HepG2 (cell line): ENCODE data around the gene SKA2. TPM values are rescaled to one million over a fixed set of nuclear protein-coding genes. Genes with fewer than 3 reads are reported as not detected.
A peak's percentile ranks its signal among the peaks of the same experiment; 100 is the strongest.

Experiments used
- ATF1 ChIP-seq: IDR thresholded peaks from 2 replicates; pipeline ENCODE4 v1.6.1; 2016; ENCODE audit warnings: mild to moderate bottlenecking, control low read depth
- DR1 ChIP-seq: sonication (generic); formaldehyde crosslinking; IDR thresholded peaks from 2 replicates; pipeline ENCODE4 v1.8.0; 2021; ENCODE audit warnings: mild to moderate bottlenecking, missing genetic modification reagents, inconsistent platforms
- ELF3 ChIP-seq: IDR thresholded peaks from 2 replicates; pipeline ENCODE4 v1.6.1; 2016; ENCODE audit warnings: missing genetic modification reagents, missing compliant biosample characterization
- KLF13 ChIP-seq: sonication (generic); formaldehyde crosslinking; IDR thresholded peaks from 2 replicates; pipeline ENCODE4 v1.4.0; 2020; ENCODE audit warnings: mild to moderate bottlenecking, missing genetic modification reagents
- KMT2B ChIP-seq: IDR thresholded peaks from 2 replicates; pipeline ENCODE4 v1.6.1; 2016; ENCODE audit warnings: missing genetic modification reagents, missing compliant biosample characterization
- MATR3 ChIP-seq: sonication (generic); formaldehyde crosslinking; IDR thresholded peaks from 2 replicates; pipeline ENCODE4 v1.4.0; 2020; ENCODE audit warnings: missing genetic modification reagents
- MEF2D ChIP-seq: sonication (generic); formaldehyde crosslinking; IDR thresholded peaks from 2 replicates; pipeline ENCODE4 v1.5.1; 2020; ENCODE audit warnings: mild to moderate bottlenecking, missing genetic modification reagents
- MTF1 ChIP-seq: sonication (generic); formaldehyde crosslinking; IDR thresholded peaks from 2 replicates; pipeline ENCODE4 v1.5.0; 2020; ENCODE audit warnings: missing genetic modification reagents
- PITX1 ChIP-seq: sonication (generic); formaldehyde crosslinking; IDR thresholded peaks from 2 replicates; pipeline ENCODE4 v1.5.1; 2020; ENCODE audit warnings: mild to moderate bottlenecking, missing genetic modification reagents
- POLR2A ChIP-seq, 2 experiments: IDR thresholded peaks; 2 replicates each; pipeline ENCODE4 v1.6.1; 2011; ENCODE audit warnings: low read depth in 2 of 2, low read length in 2 of 2, mild to moderate bottlenecking in 1 of 2, moderate library complexity in 1 of 2; ENCODE audit not compliant: insufficient read depth in 1 of 2
- POLR2AphosphoS5 ChIP-seq: IDR thresholded peaks from 2 replicates; pipeline ENCODE4 v1.6.1; 2012; ENCODE audit warnings: low read depth, low read length
- RBM22 ChIP-seq: fragments of 200-400 bp; formaldehyde crosslinking; optimal IDR thresholded peaks from 2 replicates; pipeline ENCODE3; 2017; ENCODE audit warnings: mild to moderate bottlenecking, low read length, moderate library complexity
- SALL1 ChIP-seq: sonication (generic); formaldehyde crosslinking; IDR thresholded peaks from 2 replicates; pipeline ENCODE4 v1.8.0; 2022; ENCODE audit warnings: mild to moderate bottlenecking, missing genetic modification reagents
- SOX13 ChIP-seq, 3 experiments: fragments of 450-650 bp in 1 of 3; sonication (generic) in 1 of 3; formaldehyde crosslinking in 1 of 3; IDR thresholded peaks in 2 of 3; conservative IDR thresholded peaks in 1 of 3; 2 replicates each; pipeline versions ENCODE4 v1.5.0 to v1.6.1; 2016 to 2020; ENCODE audit warnings: antibody characterized with exemption in 1 of 3, mild to moderate bottlenecking in 1 of 3, missing compliant biosample characterization in 1 of 3, missing genetic modification reagents in 1 of 3, moderate library complexity in 1 of 3
- SRY ChIP-seq: sonication (generic); formaldehyde crosslinking; IDR thresholded peaks from 2 replicates; pipeline ENCODE4 v1.8.0; 2022; ENCODE audit warnings: mild to moderate bottlenecking, missing genetic modification reagents
- UBTF ChIP-seq: sonication (generic); formaldehyde crosslinking; IDR thresholded peaks from 2 replicates; pipeline ENCODE4 v1.4.0; 2020; ENCODE audit warnings: mild to moderate bottlenecking, missing genetic modification reagents
- XRCC5 ChIP-seq: fragments of 200-400 bp; formaldehyde crosslinking; optimal IDR thresholded peaks from 2 replicates; pipeline ENCODE3; 2017; ENCODE audit warnings: mild to moderate bottlenecking, low read length
- YEATS2 ChIP-seq: sonication (generic); formaldehyde crosslinking; IDR thresholded peaks from 2 replicates; pipeline ENCODE4 v1.4.0; 2020; ENCODE audit warnings: missing genetic modification reagents, borderline replicate concordance
- ZNF230 ChIP-seq: sonication (generic); formaldehyde crosslinking; IDR thresholded peaks from 2 replicates; pipeline ENCODE4 v1.4.0; 2020; ENCODE audit warnings: mild to moderate bottlenecking, missing genetic modification reagents
- ZNF329 ChIP-seq: sonication (generic); formaldehyde crosslinking; IDR thresholded peaks from 2 replicates; pipeline ENCODE4 v1.9.0; 2021; ENCODE audit warnings: low read depth, mild to moderate bottlenecking, missing genetic modification reagents
- ZNF343 ChIP-seq: sonication (generic); formaldehyde crosslinking; IDR thresholded peaks from 2 replicates; pipeline ENCODE4 v1.4.0; 2020; ENCODE audit warnings: mild to moderate bottlenecking, missing genetic modification reagents
- ZNF460 ChIP-seq: sonication (generic); formaldehyde crosslinking; IDR thresholded peaks from 2 replicates; pipeline ENCODE4 v1.5.1; 2020; ENCODE audit warnings: missing genetic modification reagents, mild to moderate bottlenecking, borderline replicate concordance
- ZNF589 ChIP-seq: sonication (generic); formaldehyde crosslinking; conservative IDR thresholded peaks from 2 replicates; pipeline ENCODE4 v1.8.0; 2022; ENCODE audit warnings: mild to moderate bottlenecking, moderate library complexity, missing genetic modification reagents
- ZNF639 ChIP-seq: conservative IDR thresholded peaks from 2 replicates; pipeline ENCODE4 v1.6.1; 2018; ENCODE audit warnings: missing genetic modification reagents
- polyA plus RNA-seq, 8 experiments: library from polyadenylated mRNA; depleted of rRNA in 3 of 8; stranded (reverse) in 7 of 8; unstranded in 1 of 8; fragments of >200 nt; fragmentation: Illumina TruSeq in 4 of 8; extraction: Trizol in 4 of 8; gene quantifications; 2 replicates each; pipeline versions ENCODE4 v1.2.1 to v1.2.3, GENCODE V29; 2011 to 2016; ENCODE audit warnings: low read depth in 4 of 8, missing spikeins in 1 of 8, mixed read lengths in 1 of 8; ENCODE audit not compliant: insufficient read depth in 1 of 8
- total RNA-seq, 5 experiments: library from RNA; depleted of rRNA; stranded (reverse); fragments of >200 nt; fragmentation: Illumina TruSeq; extraction: Trizol; gene quantifications; 2 replicates each; pipeline ENCODE4 v1.2.3, GENCODE V29; 2016; ENCODE audit warnings: low read depth in 1 of 5
- TF ChIP-seq, protein P1 (sequence below), 2 experiments: fragments of 450-650 bp in 1 of 2; sonication (generic) in 1 of 2; formaldehyde crosslinking; IDR thresholded peaks; 2 replicates each; pipeline versions ENCODE4 v1.5.0 to v1.8.0; 2020 to 2022; ENCODE audit warnings: mild to moderate bottlenecking in 1 of 2, missing genetic modification reagents in 1 of 2

SKA2 gene
- total and polyA plus RNA-seq, 2 of the 13 experiments (the other 11 are each of a cell fraction or from before 2014, with no cell fraction given): 18.6 to 91.8 TPM

DNA sequence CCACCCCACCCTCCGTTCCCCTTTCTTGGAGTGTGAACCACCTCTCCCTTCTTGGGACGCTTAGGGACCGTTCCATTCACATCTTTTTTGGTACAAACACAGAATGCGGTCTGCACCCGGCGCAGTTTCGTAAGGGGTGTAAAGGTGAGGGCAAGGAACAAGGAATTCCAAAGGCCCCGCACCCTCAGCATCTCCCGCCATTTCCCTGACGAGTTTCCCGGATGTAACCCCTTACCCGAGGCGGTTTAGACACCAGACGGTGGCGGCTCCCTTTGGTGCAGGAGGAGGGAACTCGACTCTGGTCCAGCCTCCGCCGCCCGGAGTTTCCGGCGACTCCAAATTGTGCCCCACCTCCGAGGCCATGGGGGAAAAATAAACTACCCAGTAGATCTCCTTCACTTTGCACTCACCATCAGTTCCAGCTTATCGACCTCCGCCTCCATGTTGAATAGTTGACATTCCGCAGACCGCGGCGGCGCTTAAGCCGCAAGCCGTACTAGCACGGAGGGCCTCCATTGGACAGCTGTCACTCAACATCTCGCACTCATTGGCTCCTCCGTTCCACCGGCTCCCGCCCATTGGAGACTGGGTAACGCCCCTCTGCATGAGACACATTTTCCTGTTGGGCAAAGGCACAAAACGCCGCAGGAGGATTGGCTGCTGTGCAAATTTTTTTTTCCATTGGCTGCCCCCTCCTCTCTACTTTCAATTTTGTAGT lies at the start of gene SKA2 (continued):
- TF ChIP-seq ZNF589 (CRISPR knock-in tag): 0 out of 2 replicates have a peak, but pooled peaks have one; percentile 24
- TF ChIP-seq YEATS2 (CRISPR knock-in tag): peak; percentile 90
- TF ChIP-seq MATR3 (CRISPR knock-in tag): no peak
- peak; percentile 41; the same call in 1 of the 2 replicates for TF ChIP-seq MEF2D (CRISPR knock-in tag)
- 0 out of 2 replicates have a peak, but pooled peaks have one; percentile 18 for TF ChIP-seq ZNF343 (CRISPR knock-in tag)
- peak; percentile 50 to 80 for TF ChIP-seq POLR2A (IDR thresholded peaks at IDR 0.05; ENCODE audit: insufficient read depth in 1 of 2, low read depth in 2 of 2, low read length in 2 of 2)
- TF ChIP-seq KMT2B (CRISPR knock-in tag): peak; percentile 97
- peak; percentile 78; the same call in 1 of the 2 replicates for TF ChIP-seq ZNF329 (CRISPR knock-in tag)
- peak; percentile 68 for TF ChIP-seq ELF3 (CRISPR knock-in tag)
- 0 out of 2 replicates have a peak, but pooled peaks have one; percentile 17 for TF ChIP-seq ZNF639 (CRISPR knock-in tag)
- TF ChIP-seq KLF13 (CRISPR knock-in tag): no peak
- TF ChIP-seq, protein P1, sequence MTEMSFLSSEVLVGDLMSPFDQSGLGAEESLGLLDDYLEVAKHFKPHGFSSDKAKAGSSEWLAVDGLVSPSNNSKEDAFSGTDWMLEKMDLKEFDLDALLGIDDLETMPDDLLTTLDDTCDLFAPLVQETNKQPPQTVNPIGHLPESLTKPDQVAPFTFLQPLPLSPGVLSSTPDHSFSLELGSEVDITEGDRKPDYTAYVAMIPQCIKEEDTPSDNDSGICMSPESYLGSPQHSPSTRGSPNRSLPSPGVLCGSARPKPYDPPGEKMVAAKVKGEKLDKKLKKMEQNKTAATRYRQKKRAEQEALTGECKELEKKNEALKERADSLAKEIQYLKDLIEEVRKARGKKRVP (CRISPR knock-in tag; IDR thresholded peaks at IDR 0.05): no peak
- peak; percentile 30 for TF ChIP-seq XRCC5
- peak; percentile 46; the same call in 1 of the 2 replicates for TF ChIP-seq POLR2AphosphoS5
- peak; percentile 92 for TF ChIP-seq ATF1 (CRISPR knock-in tag)
- TF ChIP-seq SRY (CRISPR knock-in tag): peak; percentile 97
- no peak for TF ChIP-seq SOX13 (IDR thresholded peaks at IDR 0.05)
- TF ChIP-seq SOX13 (CRISPR knock-in tag; conservative IDR thresholded peaks at IDR 0.05 in 1 of 2, IDR thresholded peaks at IDR 0.05 in 1 of 2): peak in 1 of 2 experiments; percentile 86; a peak in 1 of 4 replicates
- peak; percentile 80 for TF ChIP-seq RBM22
- TF ChIP-seq ZNF230 (CRISPR knock-in tag): peak; percentile 85; the same call in 1 of the 2 replicates
- TF ChIP-seq UBTF (CRISPR knock-in tag): peak; percentile 35; the same call in 1 of the 2 replicates
- peak; percentile 59; the same call in 1 of the 2 replicates for TF ChIP-seq DR1
- no peak for TF ChIP-seq ZNF460 (CRISPR knock-in tag)
- TF ChIP-seq PITX1 (CRISPR knock-in tag): peak; percentile 82
- TF ChIP-seq MTF1 (CRISPR knock-in tag): no peak
- TF ChIP-seq SALL1: peak; percentile 76
